Omental fat pad (tissue), 4 donors: ENCODE data around the gene ZSWIM6. TPM values are rescaled to one million over a fixed set of nuclear protein-coding genes. Genes with fewer than 3 reads are reported as not detected.

Experiments
- ATAC-seq: fragments of 150-250 bp; one replicate; pipeline ENCODE4 v1.9.1; 2016; ENCODE audit warnings: mild to moderate bottlenecking, moderate library complexity; ENCODE audit not compliant: low FRiP score
- DNase-seq: peaks from one replicate; pipeline ENCODE4 v3.0.0-alpha.2; 2019; ENCODE audit warnings: low spot score
- CTCF ChIP-seq, 3 donors: fragments of 450-650 bp; IDR thresholded peaks; one replicate each; pipeline ENCODE4 v1.5.1; 2016 to 2017; ENCODE audit warnings: antibody characterized with exemption in 3 of 3, mild to moderate bottlenecking in 3 of 3, moderate library complexity in 2 of 3
- total RNA-seq, 4 donors: library from RNA; depleted of rRNA; stranded (reverse); fragments of >200 nt; gene quantifications; one replicate each; pipeline ENCODE4 v1.1.0, GENCODE V29; 2016

The ZSWIM6 gene
- total RNA-seq, 4 donors from 2014 or later, result 9.7 to 31.1 (median 18.6) TPM

- ATAC-seq (no peak), DNase-seq (no peak)
- no peak for TF ChIP-seq CTCF (IDR thresholded peaks at IDR 0.05)
Observed at GRCh38 chr5:61339764-61340163, 7.7 kb downstream of the ZSWIM6 start.

GRCh38 chr5:61340775-61341361, 8.8 kb downstream of the ZSWIM6 start:
- no peak for TF ChIP-seq CTCF (IDR thresholded peaks at IDR 0.05)
- ATAC-seq, result no peak
- DNase-seq, result no peak

GRCh38 chr5:61342071-61342501, 10.0 kb downstream of the ZSWIM6 start:
- TF ChIP-seq CTCF (IDR thresholded peaks at IDR 0.05), result no peak
- peak; percentile 48 for ATAC-seq

GRCh38 chr5:61344187-61344944, 12.3 kb downstream of the ZSWIM6 start:
- TF ChIP-seq CTCF (IDR thresholded peaks at IDR 0.05), result no peak
- DNase-seq, result no peak
- no peak for ATAC-seq

More at GRCh38 chr5:61342071-61342501, 10.0 kb downstream of the ZSWIM6 start:
- DNase-seq, result no peak

GRCh38 chr5:61346511-61346910, 14.5 kb downstream of the ZSWIM6 start:
- DNase-seq (no peak), ATAC-seq (no peak)
- no peak for TF ChIP-seq CTCF (IDR thresholded peaks at IDR 0.05)

- ATAC-seq (no peak), DNase-seq (no peak)
- no peak for TF ChIP-seq CTCF (IDR thresholded peaks at IDR 0.05)
Observed at GRCh38 chr5:61347080-61347479, 15.0 kb downstream of the ZSWIM6 start.

GRCh38 chr5:61348447-61348846, 16.4 kb downstream of the ZSWIM6 start:
- TF ChIP-seq CTCF (IDR thresholded peaks at IDR 0.05), result no peak
- no peak for DNase-seq
- ATAC-seq, result no peak
